ENCODE results near the gene GRIK4.
"Not testable (repeated sequence)": the region's sequence is repeated elsewhere in the genome, so short reads cannot be mapped to it uniquely, and the experiment has no call there.

GRIK4 gene

GRCh38 chr11:120774591-120775386 is 263.2 kb downstream of the GRIK4 start:
- Mint-ChIP-seq H3K27me3 (peaks cover 17% of the 10 kb centered on the region), H3K27ac (no peak overlapping the region), H3K4me3 (no peak overlapping the region), H3K36me3 (ENCODE audit: low read depth) (no peaks in the 10 kb centered on the region), H3K4me1 (ENCODE audit: low read depth) (no peaks in the 10 kb centered on the region), H3K9me3 (no peaks in the 10 kb centered on the region)

- H3K4me1 Mint-ChIP-seq (ENCODE audit: low read depth): no peaks in the 10 kb centered on the region
- no peak overlapping the region for H3K27ac Mint-ChIP-seq
- no peak overlapping the region for H3K4me3 Mint-ChIP-seq
- H3K27me3 Mint-ChIP-seq: peaks cover 17% of the 10 kb centered on the region
- no peaks in the 10 kb centered on the region for H3K36me3 Mint-ChIP-seq (ENCODE audit: low read depth)
- H3K9me3 Mint-ChIP-seq: no peaks in the 10 kb centered on the region
These were observed 264.7 kb downstream of the GRIK4 start for GRCh38 chr11:120775986-120776951.

GRCh38 chr11:120778685-120779490 is 267.3 kb downstream of the GRIK4 start:
- H3K4me1 Mint-ChIP-seq (ENCODE audit: low read depth): no peaks in the 10 kb centered on the region
- peaks cover 10% of the 10 kb centered on the region for H3K27me3 Mint-ChIP-seq
- H3K27ac Mint-ChIP-seq: no peak overlapping the region
- no peaks in the 10 kb centered on the region for H3K9me3 Mint-ChIP-seq
- H3K4me3 Mint-ChIP-seq: no peak overlapping the region
- H3K36me3 Mint-ChIP-seq (ENCODE audit: low read depth): no peaks in the 10 kb centered on the region

- H3K9me3 Mint-ChIP-seq: no peaks in the 10 kb centered on the region
- H3K4me3 Mint-ChIP-seq: no peak overlapping the region
- no peak overlapping the region for H3K27ac Mint-ChIP-seq
- no peaks in the 10 kb centered on the region for H3K36me3 Mint-ChIP-seq (ENCODE audit: low read depth)
- no peaks in the 10 kb centered on the region for H3K4me1 Mint-ChIP-seq (ENCODE audit: low read depth)
- peaks cover 6% of the 10 kb centered on the region for H3K27me3 Mint-ChIP-seq
These were observed 268.7 kb downstream of the GRIK4 start for GRCh38 chr11:120780239-120780638.

- H3K27me3 Mint-ChIP-seq: peaks cover 4% of the 10 kb centered on the region
- no peaks in the 10 kb centered on the region for H3K36me3 Mint-ChIP-seq (ENCODE audit: low read depth)
- H3K27ac Mint-ChIP-seq: no peak overlapping the region
- no peak overlapping the region for H3K4me3 Mint-ChIP-seq
- no peaks in the 10 kb centered on the region for H3K4me1 Mint-ChIP-seq (ENCODE audit: low read depth)
- H3K9me3 Mint-ChIP-seq: no peaks in the 10 kb centered on the region
These were observed 270.1 kb downstream of the GRIK4 start for GRCh38 chr11:120781486-120782120.

- no peak overlapping the region for H3K27ac Mint-ChIP-seq
- H3K36me3 Mint-ChIP-seq (ENCODE audit: low read depth): no peaks in the 10 kb centered on the region
- no peaks in the 10 kb centered on the region for H3K9me3 Mint-ChIP-seq
- H3K4me3 Mint-ChIP-seq: no peak overlapping the region
- no peaks in the 10 kb centered on the region for H3K4me1 Mint-ChIP-seq (ENCODE audit: low read depth)
- H3K27me3 Mint-ChIP-seq: peaks cover 4% of the 10 kb centered on the region
These were observed 273.2 kb downstream of the GRIK4 start for GRCh38 chr11:120784566-120785251.

- Mint-ChIP-seq H3K4me1 (ENCODE audit: low read depth) (no peaks in the 10 kb centered on the region), H3K4me3 (no peak overlapping the region), H3K36me3 (ENCODE audit: low read depth) (no peaks in the 10 kb centered on the region), H3K9me3 (no peaks in the 10 kb centered on the region), H3K27ac (no peak overlapping the region), H3K27me3 (peaks cover 4% of the 10 kb centered on the region)
These were observed 274.0 kb downstream of the GRIK4 start for GRCh38 chr11:120785576-120785975.

GRCh38 chr11:120786206-120786735 is 274.7 kb downstream of the GRIK4 start:
- Mint-ChIP-seq H3K27ac (no peak overlapping the region), H3K27me3 (peaks cover 4% of the 10 kb centered on the region), H3K4me3 (no peak overlapping the region), H3K9me3 (no peaks in the 10 kb centered on the region), H3K36me3 (ENCODE audit: low read depth) (no peaks in the 10 kb centered on the region), H3K4me1 (ENCODE audit: low read depth) (no peaks in the 10 kb centered on the region)

GRCh38 chr11:120787224-120787623 is 275.7 kb downstream of the GRIK4 start:
- H3K4me3 Mint-ChIP-seq; H3K27ac Mint-ChIP-seq; H3K9me3 Mint-ChIP-seq; H3K27me3 Mint-ChIP-seq; H3K4me1 Mint-ChIP-seq (ENCODE audit: low read depth); H3K36me3 Mint-ChIP-seq (ENCODE audit: low read depth): not testable (repeated sequence)

GRCh38 chr11:120789391-120789790 is 277.8 kb downstream of the GRIK4 start:
- no peak overlapping the region for H3K4me3 Mint-ChIP-seq
- H3K4me1 Mint-ChIP-seq (ENCODE audit: low read depth): no peaks in the 10 kb centered on the region
- H3K36me3 Mint-ChIP-seq (ENCODE audit: low read depth): no peaks in the 10 kb centered on the region
- no peaks in the 10 kb centered on the region for H3K9me3 Mint-ChIP-seq
- no peak overlapping the region for H3K27ac Mint-ChIP-seq
- peaks cover under 1% of the 10 kb centered on the region for H3K27me3 Mint-ChIP-seq

GRCh38 chr11:120792306-120792705 is 280.8 kb downstream of the GRIK4 start:
- peaks cover 8% of the 10 kb centered on the region for H3K27me3 Mint-ChIP-seq
- H3K36me3 Mint-ChIP-seq (ENCODE audit: low read depth): no peaks in the 10 kb centered on the region
- no peak overlapping the region for H3K4me3 Mint-ChIP-seq
- no peak overlapping the region for H3K27ac Mint-ChIP-seq
- H3K9me3 Mint-ChIP-seq: no peaks in the 10 kb centered on the region
- no peaks in the 10 kb centered on the region for H3K4me1 Mint-ChIP-seq (ENCODE audit: low read depth)

GRCh38 chr11:120793150-120793549 is 281.6 kb downstream of the GRIK4 start:
- Mint-ChIP-seq H3K4me3 (no peak overlapping the region), H3K27ac (no peak overlapping the region), H3K4me1 (ENCODE audit: low read depth) (no peaks in the 10 kb centered on the region), H3K9me3 (no peaks in the 10 kb centered on the region), H3K27me3 (peaks cover 8% of the 10 kb centered on the region), H3K36me3 (ENCODE audit: low read depth) (no peaks in the 10 kb centered on the region)

- Mint-ChIP-seq H3K4me1 (ENCODE audit: low read depth) (no peaks in the 10 kb centered on the region), H3K36me3 (ENCODE audit: low read depth) (no peaks in the 10 kb centered on the region), H3K4me3 (no peak overlapping the region), H3K27ac (no peak overlapping the region), H3K27me3 (peaks cover 8% of the 10 kb centered on the region), H3K9me3 (no peaks in the 10 kb centered on the region)
These were observed 282.4 kb downstream of the GRIK4 start for GRCh38 chr11:120793806-120794479.
